SK-N-SH treated with all-trans-retinoic acid at 6 μM for 48 hours (cell line): ENCODE results near the gene RAB30.

ENCODE experiments used
- ATAC-seq: fragments of 200-7000 bp; cut with Tn5 transposase; 3 replicates; pipeline ENCODE4 v1.9.1; 2020; ENCODE audit warnings: mild to moderate bottlenecking, moderate library complexity
- ARNTL ChIP-seq: fragments of 450-650 bp; formaldehyde crosslinking; IDR thresholded peaks from 2 replicates; pipeline ENCODE4 v1.5.0; 2020; ENCODE audit warnings: low read depth, mild to moderate bottlenecking, moderate library complexity, borderline replicate concordance
- BACH2 ChIP-seq: fragments of 250-450 bp; sonication (Bioruptor Pico); IDR thresholded peaks from 2 replicates; pipeline ENCODE4 v1.9.0; 2021; ENCODE audit warnings: mild to moderate bottlenecking, borderline replicate concordance
- CSDC2 ChIP-seq: fragments of 250-450 bp; sonication (Bioruptor Pico); IDR thresholded peaks from 2 replicates; pipeline ENCODE4 v1.5.0; 2020; ENCODE audit warnings: mild to moderate bottlenecking, moderate library complexity
- ESRRG ChIP-seq: fragments of 250-450 bp; sonication (Bioruptor Pico); IDR thresholded peaks from 2 replicates; pipeline ENCODE4 v1.6.1; 2021; ENCODE audit warnings: mild to moderate bottlenecking
- GLIS3 ChIP-seq: fragments of 250-450 bp; sonication (Bioruptor Pico); IDR thresholded peaks from 2 replicates; pipeline ENCODE4 v1.5.0; 2020; ENCODE audit warnings: mild to moderate bottlenecking, moderate library complexity
- ISL1 ChIP-seq: fragments of 250-450 bp; sonication (Bioruptor Pico); IDR thresholded peaks from 2 replicates; pipeline ENCODE4 v2.1.2; 2022; ENCODE audit warnings: mild to moderate bottlenecking, moderate library complexity
- OSR1 ChIP-seq: fragments of 250-450 bp; sonication (Bioruptor Pico); IDR thresholded peaks from 2 replicates; pipeline ENCODE4 v1.8.0; 2022; ENCODE audit warnings: moderate library complexity, mild to moderate bottlenecking, inconsistent platforms
- PPARA ChIP-seq: fragments of 250-450 bp; sonication (Bioruptor Pico); IDR thresholded peaks from 2 replicates; pipeline ENCODE4 v1.5.0; 2020; ENCODE audit warnings: mild to moderate bottlenecking, borderline replicate concordance
- RARB ChIP-seq: fragments of 250-450 bp; sonication (Bioruptor Pico); IDR thresholded peaks from 2 replicates; pipeline ENCODE4 v1.8.0; 2021; ENCODE audit warnings: mild to moderate bottlenecking, moderate library complexity
- SNAI2 ChIP-seq: fragments of 250-450 bp; sonication (Bioruptor Pico); IDR thresholded peaks from 2 replicates; pipeline ENCODE4 v1.5.0; 2020; ENCODE audit warnings: mild to moderate bottlenecking, moderate library complexity
- TCF4 ChIP-seq: fragments of 250-450 bp; sonication (Bioruptor Pico); IDR thresholded peaks from 2 replicates; pipeline ENCODE4 v1.8.0; 2021; ENCODE audit warnings: mild to moderate bottlenecking, moderate library complexity, borderline replicate concordance
- TOX ChIP-seq: fragments of 250-450 bp; sonication (Bioruptor Pico); IDR thresholded peaks from 2 replicates; pipeline ENCODE4 v1.8.0; 2021; ENCODE audit warnings: mild to moderate bottlenecking, moderate library complexity, borderline replicate concordance
- ZFP3 ChIP-seq: fragments of 250-450 bp; sonication (Bioruptor Pico); IDR thresholded peaks from 2 replicates; pipeline ENCODE4 v1.5.0; 2020; ENCODE audit warnings: mild to moderate bottlenecking, moderate library complexity
- ZFP30 ChIP-seq: fragments of 450-650 bp; formaldehyde crosslinking; IDR thresholded peaks from 2 replicates; pipeline ENCODE4 v1.5.0; 2022; ENCODE audit warnings: mild to moderate bottlenecking, moderate library complexity
- ZNF70 ChIP-seq: fragments of 450-650 bp; formaldehyde crosslinking; IDR thresholded peaks from 2 replicates; pipeline ENCODE4 v1.5.0; 2020; ENCODE audit warnings: mild to moderate bottlenecking, moderate library complexity
- ZNF8 ChIP-seq: fragments of 450-650 bp; formaldehyde crosslinking; IDR thresholded peaks from 2 replicates; pipeline ENCODE4 v1.5.0; 2020; ENCODE audit warnings: mild to moderate bottlenecking, moderate library complexity
- TF ChIP-seq, protein P1 (sequence below): fragments of 250-450 bp; sonication (Bioruptor Pico); IDR thresholded peaks from 2 replicates; pipeline ENCODE4 v1.8.0; 2020; ENCODE audit warnings: mild to moderate bottlenecking, moderate library complexity, borderline replicate concordance
- TF ChIP-seq, protein P2 (sequence below): fragments of 250-450 bp; sonication (Bioruptor Pico); IDR thresholded peaks from 2 replicates; pipeline ENCODE4 v1.8.0; 2021; ENCODE audit warnings: low read depth, mild to moderate bottlenecking, moderate library complexity, borderline replicate concordance
- TF ChIP-seq, protein P3 (sequence below): fragments of 250-450 bp; sonication (Bioruptor Pico); IDR thresholded peaks from 2 replicates; pipeline ENCODE4 v1.5.0; 2020; ENCODE audit warnings: mild to moderate bottlenecking, moderate library complexity

RAB30 gene

GRCh38 chr11:82994604-82995230 is 77.0 kb downstream of the RAB30 start:
- no peak for TF ChIP-seq OSR1
- TF ChIP-seq TOX (CRISPR knock-in tag) = no peak
- no peak for TF ChIP-seq ZNF70 (CRISPR knock-in tag)
- TF ChIP-seq TCF4 (CRISPR knock-in tag) = no peak
- no peak for TF ChIP-seq SNAI2 (CRISPR knock-in tag)
- no peak for TF ChIP-seq CSDC2 (CRISPR knock-in tag)
- no peak for TF ChIP-seq GLIS3 (CRISPR knock-in tag)
- no peak for TF ChIP-seq ISL1
- TF ChIP-seq, protein P1, sequence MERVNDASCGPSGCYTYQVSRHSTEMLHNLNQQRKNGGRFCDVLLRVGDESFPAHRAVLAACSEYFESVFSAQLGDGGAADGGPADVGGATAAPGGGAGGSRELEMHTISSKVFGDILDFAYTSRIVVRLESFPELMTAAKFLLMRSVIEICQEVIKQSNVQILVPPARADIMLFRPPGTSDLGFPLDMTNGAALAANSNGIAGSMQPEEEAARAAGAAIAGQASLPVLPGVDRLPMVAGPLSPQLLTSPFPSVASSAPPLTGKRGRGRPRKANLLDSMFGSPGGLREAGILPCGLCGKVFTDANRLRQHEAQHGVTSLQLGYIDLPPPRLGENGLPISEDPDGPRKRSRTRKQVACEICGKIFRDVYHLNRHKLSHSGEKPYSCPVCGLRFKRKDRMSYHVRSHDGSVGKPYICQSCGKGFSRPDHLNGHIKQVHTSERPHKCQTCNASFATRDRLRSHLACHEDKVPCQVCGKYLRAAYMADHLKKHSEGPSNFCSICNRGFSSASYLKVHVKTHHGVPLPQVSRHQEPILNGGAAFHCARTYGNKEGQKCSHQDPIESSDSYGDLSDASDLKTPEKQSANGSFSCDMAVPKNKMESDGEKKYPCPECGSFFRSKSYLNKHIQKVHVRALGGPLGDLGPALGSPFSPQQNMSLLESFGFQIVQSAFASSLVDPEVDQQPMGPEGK (CRISPR knock-in tag) = no peak
- TF ChIP-seq ZFP30 (CRISPR knock-in tag) = no peak
- no peak for TF ChIP-seq BACH2
- TF ChIP-seq, protein P2, sequence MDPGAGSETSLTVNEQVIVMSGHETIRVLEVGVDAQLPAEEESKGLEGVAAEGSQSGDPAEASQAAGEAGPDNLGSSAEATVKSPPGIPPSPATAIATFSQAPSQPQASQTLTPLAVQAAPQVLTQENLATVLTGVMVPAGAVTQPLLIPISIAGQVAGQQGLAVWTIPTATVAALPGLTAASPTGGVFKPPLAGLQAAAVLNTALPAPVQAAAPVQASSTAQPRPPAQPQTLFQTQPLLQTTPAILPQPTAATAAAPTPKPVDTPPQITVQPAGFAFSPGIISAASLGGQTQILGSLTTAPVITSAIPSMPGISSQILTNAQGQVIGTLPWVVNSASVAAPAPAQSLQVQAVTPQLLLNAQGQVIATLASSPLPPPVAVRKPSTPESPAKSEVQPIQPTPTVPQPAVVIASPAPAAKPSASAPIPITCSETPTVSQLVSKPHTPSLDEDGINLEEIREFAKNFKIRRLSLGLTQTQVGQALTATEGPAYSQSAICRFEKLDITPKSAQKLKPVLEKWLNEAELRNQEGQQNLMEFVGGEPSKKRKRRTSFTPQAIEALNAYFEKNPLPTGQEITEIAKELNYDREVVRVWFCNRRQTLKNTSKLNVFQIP = no peak
- TF ChIP-seq PPARA (CRISPR knock-in tag) = no peak
- ATAC-seq = no peak

GRCh38 chr11:82992223-82992622 is 79.5 kb downstream of the RAB30 start:
- no peak for ATAC-seq
- TF ChIP-seq RARB (CRISPR knock-in tag) (no peak), ESRRG (CRISPR knock-in tag) (no peak), ZNF8 (CRISPR knock-in tag) (no peak), SNAI2 (CRISPR knock-in tag) (no peak), TOX (CRISPR knock-in tag) (no peak), BACH2 (no peak), ZFP3 (no peak), GLIS3 (CRISPR knock-in tag) (no peak), PPARA (CRISPR knock-in tag) (no peak), TCF4 (CRISPR knock-in tag) (no peak), ISL1 (no peak), ARNTL (CRISPR knock-in tag) (no peak)
- TF ChIP-seq, protein P3, sequence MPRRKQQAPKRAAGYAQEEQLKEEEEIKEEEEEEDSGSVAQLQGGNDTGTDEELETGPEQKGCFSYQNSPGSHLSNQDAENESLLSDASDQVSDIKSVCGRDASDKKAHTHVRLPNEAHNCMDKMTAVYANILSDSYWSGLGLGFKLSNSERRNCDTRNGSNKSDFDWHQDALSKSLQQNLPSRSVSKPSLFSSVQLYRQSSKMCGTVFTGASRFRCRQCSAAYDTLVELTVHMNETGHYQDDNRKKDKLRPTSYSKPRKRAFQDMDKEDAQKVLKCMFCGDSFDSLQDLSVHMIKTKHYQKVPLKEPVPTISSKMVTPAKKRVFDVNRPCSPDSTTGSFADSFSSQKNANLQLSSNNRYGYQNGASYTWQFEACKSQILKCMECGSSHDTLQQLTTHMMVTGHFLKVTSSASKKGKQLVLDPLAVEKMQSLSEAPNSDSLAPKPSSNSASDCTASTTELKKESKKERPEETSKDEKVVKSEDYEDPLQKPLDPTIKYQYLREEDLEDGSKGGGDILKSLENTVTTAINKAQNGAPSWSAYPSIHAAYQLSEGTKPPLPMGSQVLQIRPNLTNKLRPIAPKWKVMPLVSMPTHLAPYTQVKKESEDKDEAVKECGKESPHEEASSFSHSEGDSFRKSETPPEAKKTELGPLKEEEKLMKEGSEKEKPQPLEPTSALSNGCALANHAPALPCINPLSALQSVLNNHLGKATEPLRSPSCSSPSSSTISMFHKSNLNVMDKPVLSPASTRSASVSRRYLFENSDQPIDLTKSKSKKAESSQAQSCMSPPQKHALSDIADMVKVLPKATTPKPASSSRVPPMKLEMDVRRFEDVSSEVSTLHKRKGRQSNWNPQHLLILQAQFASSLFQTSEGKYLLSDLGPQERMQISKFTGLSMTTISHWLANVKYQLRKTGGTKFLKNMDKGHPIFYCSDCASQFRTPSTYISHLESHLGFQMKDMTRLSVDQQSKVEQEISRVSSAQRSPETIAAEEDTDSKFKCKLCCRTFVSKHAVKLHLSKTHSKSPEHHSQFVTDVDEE (CRISPR knock-in tag) = no peak

- TF ChIP-seq RARB (CRISPR knock-in tag) = no peak
- TF ChIP-seq ZNF8 (CRISPR knock-in tag) = no peak
- TF ChIP-seq ISL1 = no peak
- TF ChIP-seq, protein P2 = no peak
- TF ChIP-seq, all 23 proteins: peak for 0
- no peak for ATAC-seq
Measured at GRCh38 chr11:82989628-82990404, 81.9 kb downstream of the RAB30 start.
